KMS-11 (cell line): ENCODE results near the gene TIMP4.

Experiments
- H2AFZ ChIP-seq: fragments of 200-600 bp; sonication (generic); 2 replicates; pipeline ENCODE4 v1.6.1; 2016; ENCODE audit warnings: antibody characterized with exemption, mixed run types, low read depth
- H3K27ac ChIP-seq: fragments of 200-600 bp; sonication (generic); 2 replicates; pipeline ENCODE4 v1.6.1; 2016; ENCODE audit warnings: mild to moderate bottlenecking, mixed run types
- H3K27me3 ChIP-seq: fragments of 200-600 bp; sonication (generic); 2 replicates; pipeline ENCODE4 v1.6.1; 2017; ENCODE audit warnings: mild to moderate bottlenecking, low read depth, mixed run types, moderate library complexity; ENCODE audit not compliant: insufficient read depth
- H3K36me3 ChIP-seq: fragments of 200-600 bp; sonication (generic); 2 replicates; pipeline ENCODE4 v1.6.1; 2017; ENCODE audit warnings: mild to moderate bottlenecking, mixed run types; ENCODE audit not compliant: insufficient read depth
- H3K4me1 ChIP-seq: fragments of 200-600 bp; sonication (generic); 2 replicates; pipeline ENCODE4 v1.6.1; 2016; ENCODE audit warnings: mild to moderate bottlenecking, low read depth, mixed run types; ENCODE audit not compliant: poor library complexity, severe bottlenecking
- H3K4me2 ChIP-seq: fragments of 200-600 bp; sonication (generic); 2 replicates; pipeline ENCODE4 v1.7.0; 2016; ENCODE audit warnings: mild to moderate bottlenecking, mixed run types
- H3K4me3 ChIP-seq: fragments of 200-600 bp; sonication (generic); IDR thresholded peaks from 2 replicates; pipeline ENCODE4 v1.6.1; 2017; ENCODE audit warnings: low read depth, low read length, mixed read lengths; ENCODE audit not compliant: insufficient read depth
- H3K79me2 ChIP-seq: fragments of 200-600 bp; sonication (generic); 2 replicates; pipeline ENCODE4 v1.6.1; 2016; ENCODE audit warnings: low read depth, mixed run types; ENCODE audit not compliant: insufficient read depth
- H3K9ac ChIP-seq: fragments of 200-600 bp; sonication (generic); 2 replicates; pipeline ENCODE4 v1.6.1; 2016; ENCODE audit warnings: mild to moderate bottlenecking, mixed run types
- H4K20me1 ChIP-seq: fragments of 200-600 bp; sonication (generic); 2 replicates; pipeline ENCODE4 v1.6.1; 2016; ENCODE audit warnings: mild to moderate bottlenecking, mixed run types; ENCODE audit not compliant: insufficient read depth
- TF ChIP-seq, protein P1 (sequence below): fragments of 200-600 bp; sonication (generic); conservative IDR thresholded peaks from 2 replicates; pipeline ENCODE4 v1.6.1; 2017; ENCODE audit warnings: low read depth, mild to moderate bottlenecking, antibody characterized with exemption, low read length, moderate library complexity, mixed read lengths

Gene TIMP4

DNA sequence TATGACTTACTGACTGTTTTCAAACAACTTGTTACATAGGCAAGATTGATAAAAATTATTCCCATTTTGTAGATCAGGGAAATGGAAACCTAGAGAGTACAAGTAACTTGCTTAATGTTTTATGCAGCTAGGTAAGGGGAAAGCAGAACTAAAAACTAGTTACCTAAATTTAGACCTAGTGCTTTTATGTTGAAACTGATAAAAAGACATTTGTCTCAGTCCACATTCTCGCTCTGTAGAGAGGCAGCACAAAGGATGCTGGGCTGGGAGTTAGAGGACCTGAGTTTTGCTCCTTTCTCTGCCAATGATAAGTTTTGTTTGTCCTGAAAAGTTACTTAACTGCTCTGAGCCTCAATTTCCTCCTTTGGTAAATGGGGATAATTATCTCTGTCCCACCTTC, 17.4 kb downstream of the TIMP4 start:
- H3K4me2 ChIP-seq: no peak overlapping the region
- TF ChIP-seq, protein P1, sequence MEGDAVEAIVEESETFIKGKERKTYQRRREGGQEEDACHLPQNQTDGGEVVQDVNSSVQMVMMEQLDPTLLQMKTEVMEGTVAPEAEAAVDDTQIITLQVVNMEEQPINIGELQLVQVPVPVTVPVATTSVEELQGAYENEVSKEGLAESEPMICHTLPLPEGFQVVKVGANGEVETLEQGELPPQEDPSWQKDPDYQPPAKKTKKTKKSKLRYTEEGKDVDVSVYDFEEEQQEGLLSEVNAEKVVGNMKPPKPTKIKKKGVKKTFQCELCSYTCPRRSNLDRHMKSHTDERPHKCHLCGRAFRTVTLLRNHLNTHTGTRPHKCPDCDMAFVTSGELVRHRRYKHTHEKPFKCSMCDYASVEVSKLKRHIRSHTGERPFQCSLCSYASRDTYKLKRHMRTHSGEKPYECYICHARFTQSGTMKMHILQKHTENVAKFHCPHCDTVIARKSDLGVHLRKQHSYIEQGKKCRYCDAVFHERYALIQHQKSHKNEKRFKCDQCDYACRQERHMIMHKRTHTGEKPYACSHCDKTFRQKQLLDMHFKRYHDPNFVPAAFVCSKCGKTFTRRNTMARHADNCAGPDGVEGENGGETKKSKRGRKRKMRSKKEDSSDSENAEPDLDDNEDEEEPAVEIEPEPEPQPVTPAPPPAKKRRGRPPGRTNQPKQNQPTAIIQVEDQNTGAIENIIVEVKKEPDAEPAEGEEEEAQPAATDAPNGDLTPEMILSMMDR: no peak

DNA sequence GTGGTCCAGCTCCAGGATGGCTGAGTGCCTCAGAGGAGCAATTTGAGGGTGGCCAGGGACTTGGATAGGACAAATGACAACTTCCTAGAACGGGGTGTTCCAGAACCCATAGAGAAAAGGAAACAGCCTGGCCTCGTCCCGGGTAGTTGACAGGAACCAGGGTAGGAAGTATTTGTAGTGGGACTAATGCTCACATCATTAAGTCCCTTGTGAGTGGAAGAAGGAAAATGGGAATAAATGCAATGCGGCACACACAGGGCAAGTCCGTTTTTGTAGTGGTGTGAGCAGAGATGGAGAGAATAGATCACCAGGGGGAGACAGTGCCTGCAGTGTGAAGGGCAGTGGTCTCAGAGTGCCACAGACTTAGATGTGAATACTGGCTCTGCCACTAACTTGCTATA, 19.6 kb downstream of the TIMP4 start:
- H3K9ac ChIP-seq: no peak overlapping the region
- no peak overlapping the region for H3K4me2 ChIP-seq
- TF ChIP-seq, protein P1: no peak
- no peaks in the 10 kb centered on the region for H3K36me3 ChIP-seq
- no peaks in the 10 kb centered on the region for H3K4me1 ChIP-seq
- H3K4me3 ChIP-seq: no peak overlapping the region
- no peaks in the 10 kb centered on the region for H3K27me3 ChIP-seq
- no peak overlapping the region for H3K27ac ChIP-seq
- no peaks in the 10 kb centered on the region for H4K20me1 ChIP-seq
- no peak overlapping the region for H2AFZ ChIP-seq
- no peaks in the 10 kb centered on the region for H3K79me2 ChIP-seq

More for the DNA sequence above, 17.4 kb downstream of the TIMP4 start:
- H3K4me3 ChIP-seq: no peak overlapping the region
- H3K4me1 ChIP-seq: no peaks in the 10 kb centered on the region
- H3K27ac ChIP-seq: no peak overlapping the region
- no peaks in the 10 kb centered on the region for H3K27me3 ChIP-seq
- no peaks in the 10 kb centered on the region for H4K20me1 ChIP-seq
- H3K9ac ChIP-seq: no peak overlapping the region
- no peak overlapping the region for H2AFZ ChIP-seq
- no peaks in the 10 kb centered on the region for H3K36me3 ChIP-seq
- no peaks in the 10 kb centered on the region for H3K79me2 ChIP-seq

DNA sequence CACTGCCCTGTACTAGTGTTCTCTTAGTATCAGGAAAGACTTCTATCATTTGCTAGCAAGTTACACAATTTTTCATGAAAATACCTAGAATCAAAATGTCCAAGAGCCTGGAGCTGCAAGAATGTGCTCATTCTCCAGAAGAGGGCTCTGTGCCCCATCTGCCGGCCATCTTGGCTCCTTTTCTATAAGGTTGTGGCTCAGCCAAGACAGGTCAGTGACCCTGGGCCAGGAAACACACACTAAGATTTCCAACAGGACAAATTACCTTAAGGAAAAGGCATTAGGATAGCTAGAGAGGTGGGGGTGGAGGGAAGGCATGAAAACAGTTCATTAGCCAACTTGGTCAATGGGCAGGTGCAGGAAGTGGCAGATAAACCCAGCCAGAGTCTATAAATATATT, 20.7 kb downstream of the TIMP4 start:
- Histone ChIP-seq H3K27me3 (no peaks in the 10 kb centered on the region), H3K4me3 (no peak overlapping the region), H3K4me2 (no peak overlapping the region), H3K27ac (no peak overlapping the region), H3K9ac (no peak overlapping the region), H4K20me1 (no peaks in the 10 kb centered on the region), H3K79me2 (no peaks in the 10 kb centered on the region), H3K4me1 (no peaks in the 10 kb centered on the region), H2AFZ (peak overlapping the region; percentile 47), H3K36me3 (no peaks in the 10 kb centered on the region)
- TF ChIP-seq, protein P1: 0 out of 2 replicates have a peak, but pooled peaks have one; percentile 39

DNA sequence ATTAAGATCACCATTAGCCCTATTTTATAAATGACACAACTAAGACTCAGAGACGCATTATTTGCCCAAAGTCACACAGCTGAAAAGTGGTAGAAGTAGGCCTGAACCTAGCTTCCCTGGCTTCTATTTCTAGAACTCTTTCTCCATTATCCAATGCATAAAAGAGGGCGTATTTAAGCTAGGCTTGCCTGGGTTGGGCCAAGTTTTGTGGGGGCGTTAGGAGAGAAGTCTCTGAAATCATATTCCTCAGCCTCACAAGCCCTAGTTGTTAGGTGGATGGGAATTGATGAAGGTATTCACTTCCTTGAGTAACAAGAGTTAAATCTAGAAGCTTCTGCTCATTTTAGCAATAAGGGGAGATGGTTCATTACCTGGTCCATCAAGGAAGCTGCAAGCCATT, 22.3 kb downstream of the TIMP4 start:
- H4K20me1 ChIP-seq: no peaks in the 10 kb centered on the region
- H3K27me3 ChIP-seq: no peaks in the 10 kb centered on the region
- H3K4me3 ChIP-seq: no peak overlapping the region
- no peak overlapping the region for H3K9ac ChIP-seq
- no peaks in the 10 kb centered on the region for H3K36me3 ChIP-seq
- H3K27ac ChIP-seq: no peak overlapping the region
- no peak overlapping the region for H3K4me2 ChIP-seq
- H3K4me1 ChIP-seq: no peaks in the 10 kb centered on the region
- TF ChIP-seq, protein P1: no peak
- no peaks in the 10 kb centered on the region for H3K79me2 ChIP-seq
- no peak overlapping the region for H2AFZ ChIP-seq
